T-helper 2 cell treated with Interferon-gamma antibody and Interleukin-4, amounts not matched to agents 100 ng/mL and 5 ng/mL, for 36 hours (primary cell): ENCODE measurements around the gene GADD45A. TPM values are rescaled to one million over a fixed set of nuclear protein-coding genes. Genes with fewer than 3 reads are reported as not detected.
"Not testable (repeated sequence)": the region's sequence is repeated elsewhere in the genome, so short reads cannot be mapped to it uniquely, and the experiment has no call there.

Experiments used
- intact Hi-C: fragments of 100-400 bp; cut with micrococcal nuclease; formaldehyde crosslinking; loops from one replicate; pipeline ENCODE4 v1.15.1; 2023
- total RNA-seq: library from RNA; stranded (reverse); gene quantifications from 2 replicates; pipeline ENCODE4 v1.2.3, GENCODE V29; 2022

Gene GADD45A
- total RNA-seq, 1 donor from 2014 or later = 20.7 TPM

DNA sequence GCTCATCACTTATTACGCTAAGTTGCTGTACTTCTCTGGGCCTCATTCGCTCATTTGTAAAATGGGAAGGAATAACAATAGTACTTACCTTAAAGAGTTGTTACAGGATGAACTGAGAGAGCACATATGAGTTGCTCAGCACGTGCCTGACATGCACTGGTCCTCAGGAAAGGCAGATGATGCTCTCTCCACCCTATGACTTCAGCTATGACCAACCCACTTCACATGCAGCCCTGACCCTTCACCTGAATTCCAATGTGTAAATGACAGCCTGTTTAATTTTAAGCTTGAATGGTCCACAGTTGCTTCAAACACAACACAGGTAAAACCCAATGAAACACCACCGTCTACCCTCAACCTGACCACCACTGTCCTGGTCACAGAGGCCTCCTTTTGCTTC lies 32.9 kb downstream of the GADD45A start:
- intact Hi-C loops = no loop called here

GRCh38 chr1:67719329-67720196 lies 34.6 kb downstream of the GADD45A start:
- intact Hi-C loops = no loop called here

- intact Hi-C loops = no loop called here
Measured at GRCh38 chr1:67721112-67721511, 36.1 kb downstream of the GADD45A start.

DNA sequence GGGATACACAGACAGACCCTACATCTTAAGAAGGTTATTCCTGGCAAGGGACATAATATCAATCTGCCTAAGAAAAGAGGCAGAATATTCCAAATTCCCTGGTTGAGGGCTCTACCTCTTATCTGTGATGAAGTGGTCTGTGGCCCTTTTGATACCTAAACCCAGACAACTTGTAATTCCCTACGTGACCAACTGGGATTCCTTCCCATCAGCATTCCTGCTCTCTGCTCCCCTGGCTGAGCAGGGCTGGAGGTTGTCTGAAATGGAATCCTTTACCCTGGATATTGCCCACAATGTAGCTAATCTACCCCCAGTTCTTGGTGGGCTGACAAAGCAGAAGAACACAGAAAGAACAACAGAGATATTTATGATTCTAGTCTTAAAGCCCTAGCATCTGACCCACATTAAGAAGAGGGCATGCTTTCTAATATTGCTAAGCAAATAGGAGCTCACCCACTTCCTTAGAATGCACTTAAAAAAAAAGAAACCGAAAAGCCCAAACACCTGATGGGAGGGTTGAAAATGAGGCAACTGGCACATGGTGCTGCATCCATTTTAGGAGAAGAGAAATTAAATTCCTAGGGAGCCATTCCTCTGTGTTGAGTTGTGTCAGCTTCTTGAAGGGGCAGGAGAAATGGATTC lies 36.8 kb downstream of the GADD45A start:
- intact Hi-C loops = no loop called here

DNA sequence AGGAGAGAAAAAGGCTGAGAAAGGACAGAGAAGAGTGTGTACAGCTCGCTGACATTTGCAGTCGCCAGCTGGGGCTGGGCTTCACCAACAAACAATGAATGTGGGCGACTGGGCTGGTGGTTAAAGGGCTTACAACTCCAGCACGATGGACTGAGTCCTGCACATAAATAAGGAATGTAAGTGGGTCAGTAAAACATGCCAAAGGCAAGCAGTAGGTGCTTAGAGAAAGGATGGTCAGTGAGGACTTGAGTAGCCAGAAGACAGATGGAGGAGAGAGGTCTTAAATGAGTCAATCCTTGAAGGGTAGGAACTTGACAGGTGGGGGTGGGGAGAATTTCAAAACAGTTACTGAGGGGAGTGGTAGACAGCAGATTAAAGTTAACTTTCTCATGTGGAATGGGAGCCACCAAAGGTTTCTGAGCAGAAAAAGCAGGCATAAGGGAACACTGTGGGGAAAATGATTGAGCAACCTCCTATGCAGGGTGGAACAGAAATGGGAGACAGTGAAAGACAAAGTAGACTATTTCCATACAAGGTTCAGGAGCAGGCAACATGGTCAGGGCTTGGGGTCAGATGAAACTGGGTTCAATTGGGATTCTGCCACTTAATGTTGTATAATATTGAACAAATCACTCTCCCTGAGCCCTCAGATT lies 37.4 kb downstream of the GADD45A start:
- intact Hi-C loops = no loop called here

GRCh38 chr1:67723126-67723525 lies 38.1 kb downstream of the GADD45A start:
- intact Hi-C loops = no loop called here

- intact Hi-C loops = no loop called here
Measured at GRCh38 chr1:67723620-67724019, 38.6 kb downstream of the GADD45A start.

- intact Hi-C loops = no loop called here
Measured at GRCh38 chr1:67724928-67725560, 40.0 kb downstream of the GADD45A start.

- intact Hi-C loops = no loop called here
Measured at GRCh38 chr1:67726224-67726623, 41.2 kb downstream of the GADD45A start.

DNA sequence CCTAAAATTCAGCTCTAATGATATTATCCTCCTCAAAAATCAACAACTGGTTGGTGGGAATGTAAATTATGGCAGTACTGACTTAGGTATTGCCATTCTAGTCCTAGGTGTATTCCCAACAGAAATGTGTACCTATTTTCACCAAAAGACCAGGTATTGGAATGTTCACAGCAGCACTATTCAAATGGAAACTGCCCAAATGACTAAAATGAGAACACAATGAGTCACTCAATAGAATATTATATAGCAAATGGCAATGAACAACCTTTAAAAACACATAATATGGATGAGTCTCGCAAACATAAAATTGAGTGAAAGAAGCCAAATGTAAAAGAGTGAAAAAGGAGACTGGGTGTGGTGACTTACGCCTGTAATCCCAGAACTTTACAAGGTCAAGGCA lies 44.9 kb downstream of the GADD45A start:
- intact Hi-C loops = no loop called here

DNA sequence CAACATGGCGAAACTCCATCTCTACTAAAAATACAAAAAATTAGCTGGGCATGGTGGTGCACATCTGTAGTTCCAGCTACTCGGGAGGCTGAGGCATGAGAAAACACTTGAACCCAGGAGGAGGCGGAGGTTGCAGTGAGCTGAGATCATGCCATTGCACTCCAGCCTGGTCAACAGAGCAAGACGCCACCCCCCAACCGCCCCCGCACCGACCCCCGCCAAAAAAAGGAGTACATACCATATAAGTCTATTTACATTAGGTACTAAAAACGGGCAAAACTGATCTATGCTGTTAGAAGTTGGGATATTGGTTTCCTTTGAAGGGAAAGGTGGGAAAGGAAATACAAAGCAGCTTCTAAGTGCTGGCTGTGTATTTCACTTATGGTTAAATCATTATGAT lies 45.3 kb downstream of the GADD45A start:
- intact Hi-C loops = not testable (repeated sequence)

GRCh38 chr1:67731322-67731721 lies 46.3 kb downstream of the GADD45A start:
- intact Hi-C loops = no loop called here

DNA sequence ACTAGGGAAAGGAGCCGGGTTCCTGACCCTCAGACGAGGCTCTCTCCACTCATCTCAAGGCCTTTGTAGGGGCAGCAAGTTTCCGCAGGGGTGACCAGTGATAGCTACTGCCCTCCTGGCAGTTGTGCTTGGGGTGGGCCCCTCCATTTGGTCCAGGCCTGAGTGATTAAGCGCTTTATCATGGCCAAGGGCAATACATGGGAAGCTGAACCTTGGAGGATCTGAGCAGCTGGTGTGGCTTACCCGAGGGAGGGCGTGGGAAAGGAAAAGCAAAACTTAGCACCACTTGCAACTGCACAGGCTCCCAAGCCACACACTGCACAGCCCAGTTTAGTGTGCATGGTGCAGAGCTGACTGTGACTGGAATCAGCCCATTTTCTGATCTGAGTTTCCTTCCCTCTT lies 47.8 kb downstream of the GADD45A start:
- intact Hi-C loops = no loop called here

GRCh38 chr1:67733681-67734322 lies 48.8 kb downstream of the GADD45A start:
- intact Hi-C loops = no loop called here

GRCh38 chr1:67734323-67734690 lies 49.3 kb downstream of the GADD45A start:
- intact Hi-C loops = no loop called here

- intact Hi-C loops = no loop called here
Measured at GRCh38 chr1:67735206-67735605, 50.2 kb downstream of the GADD45A start.

DNA sequence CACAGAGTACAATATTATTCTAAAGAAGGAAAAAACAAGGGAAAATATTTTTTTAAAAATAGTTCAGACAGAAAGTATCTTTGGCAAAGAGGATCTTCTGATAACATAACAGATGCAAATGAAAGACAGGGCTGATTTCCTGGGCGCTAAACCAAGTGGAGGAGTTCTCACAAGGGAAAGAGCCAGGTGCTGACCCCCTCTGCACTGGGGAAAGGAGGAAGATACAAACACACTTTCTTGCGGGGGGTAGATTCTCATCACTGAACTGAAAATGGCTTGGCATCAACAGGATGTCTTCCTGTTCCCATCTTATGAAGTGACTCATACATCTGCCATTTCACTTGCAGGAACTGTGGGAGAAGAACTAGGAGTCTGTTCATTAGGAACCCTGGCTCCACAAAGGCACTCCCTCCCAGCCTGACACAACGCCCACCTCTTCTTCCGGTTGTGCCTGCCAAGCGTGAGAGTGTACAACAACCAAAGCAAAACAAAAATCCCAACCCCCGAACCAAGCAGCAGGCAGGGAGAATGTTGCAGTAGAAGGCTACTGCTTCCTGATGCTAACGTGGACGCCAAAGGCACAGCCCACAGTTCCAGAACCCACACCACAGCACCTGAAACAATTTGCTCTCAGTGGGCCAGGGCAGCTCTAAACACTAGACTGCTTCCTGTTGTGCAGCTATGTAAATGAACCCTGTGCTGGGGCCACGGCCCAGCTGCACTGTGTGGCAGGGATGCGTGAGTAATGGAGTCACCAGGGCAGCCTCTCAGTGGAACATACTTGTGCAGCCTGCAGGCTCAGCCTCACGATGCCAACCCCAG lies 51.0 kb downstream of the GADD45A start:
- intact Hi-C loops = loop anchor here (1.0 kb wide), 1 partner anchor 51 kb away; the partner anchor contains the start of gene GADD45A

DNA sequence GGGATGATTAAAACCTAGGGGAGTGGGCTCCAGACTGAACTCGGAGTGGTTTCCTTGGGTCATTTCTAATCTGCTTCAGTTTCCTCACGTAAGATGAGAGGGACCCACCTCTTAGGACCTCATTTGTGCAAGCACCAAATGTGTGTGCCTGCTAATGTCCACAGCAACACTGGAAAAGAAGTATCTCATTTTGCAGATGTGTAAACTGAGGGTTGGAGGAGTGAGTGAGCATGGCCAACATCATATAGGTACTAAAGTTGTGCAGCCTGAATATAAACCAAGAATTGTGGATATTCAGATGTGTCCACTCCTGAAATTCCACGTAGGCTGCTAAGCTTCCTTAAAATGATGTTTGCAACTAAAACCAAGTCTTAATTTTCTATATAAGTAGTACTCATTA lies 51.7 kb downstream of the GADD45A start:
- intact Hi-C loops = loop anchor here (1.0 kb wide), 1 partner anchor 51 kb away; the partner anchor contains the start of gene GADD45A

GRCh38 chr1:67737875-67738274 lies 52.9 kb downstream of the GADD45A start:
- intact Hi-C loops = no loop called here
